Anterior cingulate cortex (tissue), 58 donors: ENCODE measurements around the gene MICOS13.

ENCODE experiments used
- DNase-seq, 58 donors: peaks; one replicate each; lab custom pipeline; 2025; lab: John Stamatoyannopoulos, UW

Gene MICOS13

DNA sequence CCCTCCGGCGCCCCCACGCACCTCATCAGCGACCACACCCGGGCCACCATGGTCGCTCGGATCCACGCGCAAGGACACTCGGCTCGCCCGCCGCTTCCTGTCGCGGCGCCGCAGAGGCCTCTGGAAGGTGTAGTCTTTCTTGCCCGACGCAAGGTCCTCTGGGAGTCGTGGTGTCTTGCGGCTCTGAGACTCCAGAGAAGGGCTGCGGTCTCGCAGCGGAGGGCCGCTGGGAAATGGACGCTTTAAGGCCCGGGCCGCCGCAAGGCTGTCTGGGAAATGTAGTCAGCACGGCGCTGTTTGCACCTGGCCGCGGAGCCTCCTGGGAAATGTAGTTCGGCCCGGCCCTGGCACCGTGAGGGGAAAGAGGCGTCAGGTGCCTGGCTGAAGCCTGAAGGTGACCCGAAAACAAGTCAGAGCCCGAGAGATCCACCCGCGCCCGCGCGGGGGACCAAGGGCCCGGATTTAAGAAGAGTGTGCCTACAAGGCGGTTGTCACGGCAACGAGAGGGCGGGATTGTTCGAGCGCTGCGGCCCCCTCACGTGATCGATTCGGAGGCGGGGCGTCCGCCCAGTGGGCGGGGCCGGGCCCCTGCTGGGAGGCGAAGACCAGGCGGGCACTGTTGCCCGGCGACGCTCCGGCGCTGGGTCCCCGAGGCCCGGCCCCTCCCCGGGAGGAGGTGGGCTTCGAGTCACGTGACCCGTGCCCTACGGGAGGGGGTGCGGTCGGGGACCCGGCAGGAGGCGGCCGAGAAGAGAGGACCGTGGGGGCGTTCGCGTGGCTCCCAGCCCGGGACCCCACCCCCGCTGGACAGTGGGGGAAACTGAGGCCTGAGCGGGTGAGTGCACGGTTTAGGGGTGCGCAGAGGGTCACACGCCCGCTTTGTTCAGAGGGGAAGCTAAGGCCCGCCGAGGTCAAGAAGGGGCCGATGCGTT is at the start of gene MICOS13, which contains the start of gene HSD11B1L:
Gene MICOS13 (minus strand): TSS at position 80 of the 932 bp plus-strand sequence. CDS start 30 bp downstream, at position 50.
Gene HSD11B1L (plus strand): TSS at position 591 of the 932 bp plus-strand sequence. CDS start 3,806 bp downstream, outside the sequence.
- peak; percentile 95 to 100 (median 99) for DNase-seq

- no peak for DNase-seq
Measured at GRCh38 chr19:5727453-5728050, 47.2 kb upstream of the MICOS13 start.

DNA sequence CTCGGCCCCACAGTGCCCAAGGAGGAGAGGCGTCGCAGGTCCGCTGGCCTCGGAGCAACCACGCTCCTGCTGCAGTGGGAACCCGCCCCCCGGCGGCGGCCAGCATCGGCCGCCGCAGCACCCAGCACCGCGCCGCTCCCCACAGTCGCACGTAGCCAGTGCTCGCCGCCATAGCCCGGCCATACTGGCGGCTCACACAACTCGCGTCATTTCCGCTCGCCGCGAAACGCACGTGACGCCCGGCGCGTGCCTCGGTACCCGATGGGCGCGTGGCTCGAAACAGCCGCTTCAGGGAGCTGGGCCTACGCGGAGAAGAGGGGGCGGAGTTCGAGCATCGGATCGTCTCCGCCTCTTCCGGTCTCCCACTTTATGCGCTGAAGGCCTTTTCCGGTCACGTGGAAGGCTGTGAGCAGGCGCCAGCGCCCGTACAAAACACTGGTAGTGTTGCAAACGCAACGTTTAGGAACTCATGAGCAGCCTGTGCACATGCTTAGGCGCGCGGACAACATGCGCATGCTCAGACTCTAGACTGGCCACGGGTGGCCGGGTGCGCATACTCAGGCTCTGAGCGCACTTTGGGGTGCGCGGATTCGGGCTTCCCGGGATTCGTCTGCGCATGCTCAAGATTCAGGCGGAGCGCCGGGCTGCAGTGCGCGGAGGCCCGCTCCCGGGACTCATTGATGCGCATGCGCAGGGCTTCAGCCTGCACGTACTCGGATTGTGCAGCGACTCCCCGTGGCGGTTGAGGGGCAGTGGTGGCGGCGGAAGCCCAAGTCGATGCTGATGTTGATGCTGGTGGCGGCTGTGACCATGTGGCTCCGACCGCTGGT is 39.9 kb upstream of the MICOS13 start, which contains the start of the genes CATSPERD and LONP1:
Gene CATSPERD (plus strand): TSS at position 677 of the 830 bp plus-strand sequence. CDS start 101 bp downstream, at position 778.
Gene LONP1 (minus strand): TSS at position 186 of the 830 bp plus-strand sequence. CDS start 14 bp downstream, at position 172.
- DNase-seq: peak; percentile 88 to 100 (median 98)

- DNase-seq: no peak
Measured at GRCh38 chr19:5719274-5719960, 39.1 kb upstream of the MICOS13 start.

- no peak for DNase-seq
Measured at GRCh38 chr19:5718579-5719273, 38.4 kb upstream of the MICOS13 start.

- DNase-seq: no peak
Measured at GRCh38 chr19:5718037-5718578, 37.8 kb upstream of the MICOS13 start.

DNA sequence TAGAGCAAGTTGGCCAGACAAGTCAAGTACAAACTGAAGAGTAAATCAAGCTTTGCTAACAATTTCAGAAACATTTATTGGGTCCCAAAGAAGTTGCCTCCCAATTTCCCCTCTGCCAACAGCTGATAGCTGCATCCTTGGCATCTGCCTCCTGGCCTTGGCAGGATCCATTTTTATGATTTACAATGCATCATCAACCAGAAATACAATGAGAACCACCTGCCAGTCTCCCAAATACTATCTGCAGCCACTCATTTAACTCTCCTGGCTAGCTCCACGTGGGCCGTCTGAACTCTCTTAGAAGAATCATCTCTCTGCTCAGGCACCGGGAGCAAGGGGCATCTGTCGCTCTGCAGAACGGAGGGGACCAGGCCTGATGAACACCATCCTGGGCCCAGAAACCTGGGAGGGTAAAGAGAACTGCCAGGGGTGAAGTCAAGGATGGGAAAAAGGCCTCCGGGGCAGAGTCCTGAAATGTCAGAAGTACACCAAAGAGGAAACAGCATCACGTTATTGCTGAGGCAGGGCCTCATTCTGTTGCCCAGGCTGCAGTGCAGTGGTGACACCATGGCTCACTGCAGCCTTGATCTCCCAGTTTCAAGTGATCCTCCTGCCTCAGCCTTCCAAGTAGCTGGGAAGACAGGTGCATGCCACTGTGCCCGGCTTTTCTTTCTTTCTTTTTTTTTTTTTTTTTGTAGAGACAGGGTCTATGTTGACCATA is 37.1 kb upstream of the MICOS13 start:
- DNase-seq: no peak

GRCh38 chr19:5714816-5715215 is 34.5 kb upstream of the MICOS13 start:
- no peak for DNase-seq

DNA sequence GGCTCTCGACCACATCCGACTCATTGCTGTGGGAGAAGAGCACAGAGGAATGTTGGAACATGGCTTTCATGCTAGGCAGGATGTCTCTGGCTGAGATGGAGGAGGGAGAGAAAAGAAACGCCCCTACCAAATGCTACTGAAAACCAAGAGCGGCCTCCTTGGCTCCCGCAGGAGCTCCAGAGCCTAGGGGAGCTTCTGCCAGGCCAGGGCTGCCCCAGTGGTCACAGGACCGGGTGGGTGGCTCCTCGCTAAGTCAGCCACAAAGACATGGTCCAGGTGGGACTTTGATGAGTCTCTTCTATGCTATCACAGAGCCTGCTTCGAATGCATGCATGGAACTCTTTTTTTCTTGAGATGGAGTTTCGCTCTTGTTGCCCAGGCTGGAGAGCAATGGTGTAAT is 32.9 kb upstream of the MICOS13 start:
- DNase-seq: no peak

DNA sequence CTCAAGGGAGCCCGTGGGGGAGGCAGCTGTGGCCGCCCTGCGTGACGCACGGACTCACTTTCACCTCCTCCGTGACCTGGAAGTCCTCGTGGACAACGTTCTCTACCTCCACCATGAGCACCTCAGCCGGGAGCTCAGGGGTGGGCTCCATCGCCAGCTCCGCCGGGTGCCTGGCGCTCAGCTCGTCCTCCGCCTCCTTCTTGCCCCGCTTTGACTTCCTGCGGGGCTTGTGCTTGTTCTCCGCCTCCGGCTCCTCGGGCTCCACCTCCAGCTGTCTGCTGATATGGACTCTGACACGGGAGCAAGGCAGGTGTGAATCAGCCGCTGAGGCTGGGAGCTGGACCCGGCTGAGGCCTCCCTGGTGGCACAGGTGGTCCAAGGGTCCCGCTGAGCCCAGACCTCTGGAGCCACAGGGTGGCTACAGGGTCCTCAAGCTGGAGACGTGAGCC is 31.4 kb upstream of the MICOS13 start:
- DNase-seq: no peak

DNA sequence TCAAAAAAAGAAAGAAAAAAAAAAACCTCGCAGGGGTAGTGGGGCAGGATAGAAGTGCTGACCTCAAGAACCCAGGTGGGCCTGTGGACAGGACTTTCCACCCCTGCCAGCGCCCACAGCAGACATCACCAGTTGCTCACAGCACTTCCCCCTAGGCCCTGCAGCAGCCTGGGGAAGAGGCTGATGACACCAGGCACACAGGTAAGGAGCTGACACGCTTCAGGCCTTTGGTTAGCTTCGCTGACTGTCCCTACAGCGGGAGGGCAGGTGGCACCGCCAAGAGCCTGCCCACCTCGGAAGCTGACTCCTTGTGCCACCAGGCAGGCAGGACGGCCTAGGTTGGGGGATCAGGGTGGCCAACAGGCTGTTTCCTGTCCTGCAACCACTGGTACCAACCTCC is 30.7 kb upstream of the MICOS13 start:
- DNase-seq: no peak

DNA sequence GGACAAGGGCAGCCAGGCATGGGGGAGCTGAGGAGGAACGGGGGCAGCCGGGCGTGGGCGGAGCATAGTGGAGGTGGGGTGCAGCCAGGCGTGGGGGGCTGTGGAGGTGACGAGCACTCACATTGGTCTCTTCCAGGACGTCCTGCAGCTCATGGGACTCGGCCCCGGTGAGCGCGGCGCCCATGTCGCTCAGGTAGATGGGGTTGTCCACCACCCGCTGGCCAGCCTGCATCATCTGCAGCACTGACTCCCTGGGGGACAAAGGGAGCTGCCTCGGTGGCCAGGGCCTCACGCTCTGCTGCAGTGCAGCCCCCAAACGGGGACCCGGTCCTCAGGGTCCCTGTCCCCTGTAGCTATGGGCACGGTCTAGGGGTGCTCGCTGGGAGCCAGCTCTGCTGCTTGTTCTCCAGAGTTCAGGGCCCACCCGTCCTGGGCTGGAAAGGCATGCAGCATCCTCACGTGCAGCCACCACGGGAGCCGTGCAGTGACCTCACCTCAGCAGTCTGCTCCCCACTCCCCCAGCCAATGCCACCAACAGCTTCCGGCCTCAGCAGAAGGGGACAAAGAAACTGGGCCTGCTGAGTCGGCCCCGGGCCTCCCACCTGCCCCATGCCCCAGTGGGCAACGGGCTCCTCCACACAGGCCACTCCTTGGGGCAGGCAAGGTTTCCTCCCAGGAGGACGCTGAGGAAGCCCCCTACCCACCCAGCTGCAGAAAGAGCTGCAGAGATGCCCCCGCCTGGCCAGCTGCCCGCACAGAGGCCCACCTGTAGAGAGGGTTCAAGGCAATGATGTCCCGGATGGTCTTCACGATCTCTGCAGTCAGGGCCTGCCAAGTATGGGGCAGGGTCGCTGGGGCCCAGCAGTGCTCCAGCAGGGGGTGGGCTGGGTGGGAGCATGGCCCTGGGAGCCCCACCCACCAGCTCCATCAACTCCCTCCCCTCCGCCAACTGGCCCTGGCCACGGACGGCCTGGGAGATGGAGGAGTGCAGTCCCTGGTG is 27.6 kb upstream of the MICOS13 start:
- DNase-seq: no peak

- no peak for DNase-seq
Measured at GRCh38 chr19:5706876-5707573, 26.7 kb upstream of the MICOS13 start.

DNA sequence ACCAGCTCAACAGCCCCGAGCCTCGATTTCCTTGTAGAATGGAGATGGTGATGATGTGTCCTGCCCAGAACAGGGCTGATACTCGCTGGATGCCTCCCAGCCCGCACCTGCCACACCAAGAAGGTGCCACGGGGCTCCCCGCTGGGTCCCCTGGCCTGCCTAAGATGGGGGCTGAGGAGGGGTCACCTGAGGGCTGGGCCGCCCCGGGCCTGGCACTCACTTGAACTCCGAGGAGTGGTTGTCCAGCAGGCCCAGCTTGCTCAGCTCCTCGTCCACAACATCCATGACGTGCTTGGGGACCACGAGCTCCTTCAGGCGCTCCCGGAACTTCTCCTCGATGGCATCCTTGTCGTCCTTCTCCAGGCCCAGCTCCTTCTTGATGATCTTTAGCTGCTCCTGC is 25.2 kb upstream of the MICOS13 start:
- DNase-seq: no peak

DNA sequence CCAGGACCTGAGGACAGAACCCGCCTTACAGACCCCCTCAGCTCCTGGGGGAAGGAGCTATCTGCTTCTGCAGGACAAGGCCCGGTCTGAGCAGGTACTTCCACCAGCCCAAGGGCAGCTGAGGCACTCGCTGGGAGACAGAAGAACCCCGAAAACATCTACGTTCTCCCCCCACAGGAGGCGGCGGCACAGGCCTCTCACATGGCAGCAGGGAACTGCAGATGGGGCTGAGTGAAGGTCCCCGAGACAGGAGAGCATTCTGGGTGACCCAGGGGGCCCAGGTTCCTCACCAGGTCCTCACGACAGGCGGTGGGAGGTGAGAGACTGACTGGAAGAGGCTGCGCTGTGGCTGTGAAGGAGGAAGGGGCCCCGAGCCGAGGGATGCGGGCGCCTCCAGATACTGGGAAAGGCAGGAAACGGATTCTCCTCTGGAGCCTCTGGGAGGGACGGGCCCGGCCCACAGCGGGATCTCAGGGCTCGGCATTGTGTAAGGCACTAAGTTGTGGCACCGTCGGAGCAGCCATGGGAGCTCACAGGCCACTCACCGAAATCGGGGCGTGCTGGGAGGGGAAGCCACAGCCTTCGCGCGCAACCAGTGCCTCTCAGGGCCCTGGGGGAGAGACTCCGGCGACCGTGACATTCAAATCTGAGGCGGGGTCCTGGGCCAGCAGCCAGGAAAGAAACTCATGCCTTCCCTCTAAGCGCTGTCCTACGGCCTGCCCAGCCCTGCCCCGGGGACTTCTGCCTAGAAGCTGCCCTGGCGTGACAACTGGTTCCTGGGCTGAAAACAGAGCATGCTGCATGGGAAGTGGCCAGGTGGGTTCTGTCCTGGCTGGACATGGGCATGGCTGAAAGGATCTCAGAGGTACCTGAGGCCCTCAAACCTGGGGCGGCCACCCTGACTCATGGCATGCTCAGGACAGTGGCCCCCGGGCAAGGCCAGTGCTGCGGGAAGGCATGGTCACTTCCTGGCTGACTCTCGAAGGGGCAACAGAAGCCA is 23.8 kb upstream of the MICOS13 start:
- DNase-seq: no peak
